CD8-positive, alpha-beta memory T cell (primary cell): ENCODE results near the gene PNP. TPM values are rescaled to one million over a fixed set of nuclear protein-coding genes. Genes with fewer than 3 reads are reported as not detected.
"Not testable (repeated sequence)": the region's sequence is repeated elsewhere in the genome, so short reads cannot be mapped to it uniquely, and the experiment has no call there.

ENCODE experiments used
- CTCF ChIA-PET: fragments of 350-600 bp; sonication (Branson Sonifier 250); formaldehyde crosslinking; loops from one replicate; lab custom pipeline; 2021; ENCODE audit warnings: antibody characterized with exemption; lab: Charles Lee
- POLR2A ChIA-PET: fragments of 350-600 bp; sonication (Branson Sonifier 250); formaldehyde crosslinking; loops from one replicate; lab custom pipeline; 2021; ENCODE audit warnings: antibody characterized with exemption; lab: Charles Lee
- DNase-seq, 5 donors: peaks; one replicate each; pipeline versions ENCODE4 v3.0.0 to v3.0.0-alpha.2; 2020 to 2022; ENCODE audit warnings: mixed read lengths in 1 of 5
- H3K27ac ChIP-seq: one replicate; pipeline ENCODE4 v1.7.0; 2013; ENCODE audit warnings: low read depth, mild to moderate bottlenecking, low read length, moderate library complexity
- H3K27me3 ChIP-seq: 2 replicates; pipeline ENCODE4 v1.7.0; 2013; ENCODE audit warnings: low read length, mild to moderate bottlenecking; ENCODE audit not compliant: insufficient read depth, poor library complexity, severe bottlenecking
- H3K36me3 ChIP-seq: 2 replicates; pipeline ENCODE4 v1.7.0; 2013; ENCODE audit warnings: mild to moderate bottlenecking, low read length, moderate library complexity; ENCODE audit not compliant: insufficient read depth
- H3K4me1 ChIP-seq: 2 replicates; pipeline ENCODE4 v1.7.0; 2013; ENCODE audit warnings: mild to moderate bottlenecking, low read length, moderate library complexity; ENCODE audit not compliant: insufficient read depth
- H3K4me3 ChIP-seq: 2 replicates; pipeline ENCODE4 v1.7.0; 2013; ENCODE audit warnings: mild to moderate bottlenecking, low read length
- H3K9me3 ChIP-seq: 2 replicates; pipeline ENCODE4 v1.7.0; 2013; ENCODE audit warnings: mild to moderate bottlenecking, low read length
- H3K27ac Mint-ChIP-seq, 8 donors: one replicate each; pipeline ENCODE4 v1.8.0; 2020 to 2021; ENCODE audit warnings: mixed read lengths in 8 of 8, mild to moderate bottlenecking in 6 of 8, inconsistent platforms in 3 of 8, moderate library complexity in 3 of 8
- H3K27me3 Mint-ChIP-seq, 2 donors: one replicate each; pipeline ENCODE4 v1.8.0; 2020 to 2021; ENCODE audit warnings: mixed read lengths in 2 of 2, mild to moderate bottlenecking in 1 of 2, moderate library complexity in 1 of 2
- H3K36me3 Mint-ChIP-seq, 3 donors: one replicate each; pipeline ENCODE4 v1.8.0; 2020 to 2021; ENCODE audit warnings: mixed read lengths in 3 of 3, inconsistent platforms in 1 of 3, mild to moderate bottlenecking in 1 of 3
- H3K4me1 Mint-ChIP-seq, 3 donors: one replicate each; pipeline ENCODE4 v1.8.0; 2020 to 2021; ENCODE audit warnings: mixed read lengths in 3 of 3, inconsistent platforms in 1 of 3, mild to moderate bottlenecking in 1 of 3
- H3K4me3 Mint-ChIP-seq, 7 donors: one replicate each; pipeline ENCODE4 v1.8.0; 2020 to 2021; ENCODE audit warnings: mixed read lengths in 7 of 7, mild to moderate bottlenecking in 6 of 7, moderate library complexity in 4 of 7, inconsistent platforms in 2 of 7
- H3K9me3 Mint-ChIP-seq, 5 donors: one replicate each; pipeline ENCODE4 v1.8.0; 2020 to 2022; ENCODE audit warnings: mixed read lengths in 5 of 5, mild to moderate bottlenecking in 3 of 5, moderate library complexity in 2 of 5, inconsistent platforms in 1 of 5
- polyA plus RNA-seq: library from polyadenylated mRNA; unstranded; fragments of 300-500 nt; fragmentation: Illumina TruSeq; gene quantifications from one replicate; pipeline ENCODE4 v1.2.3, GENCODE V29; 2021
- total RNA-seq, 2 experiments: library from RNA; stranded (reverse); gene quantifications; one replicate each; pipeline ENCODE4 v1.2.3, GENCODE V29; 2021

Gene PNP
- total and polyA plus RNA-seq, 3 experiments from 2014 or later: 84.0 to 188 (median 181) TPM

DNA sequence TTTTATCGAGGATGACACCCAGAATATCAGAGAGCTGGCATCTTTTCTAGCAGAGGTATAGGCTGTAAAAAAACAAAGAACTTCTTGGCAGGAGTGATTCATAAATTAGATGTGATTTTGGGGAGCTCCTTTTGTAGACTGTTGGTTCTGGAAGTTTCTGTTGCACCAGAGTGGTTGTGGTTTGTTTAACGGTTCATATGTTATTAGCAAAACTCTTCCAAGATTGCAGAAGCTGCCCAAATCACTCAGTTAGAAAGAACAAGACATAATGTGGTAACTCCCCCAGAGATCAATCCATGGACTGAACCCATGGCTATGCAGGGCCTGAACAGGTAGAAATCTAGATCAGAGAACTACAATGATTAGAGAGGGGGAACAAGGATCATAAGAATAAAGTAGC is 29.4 kb downstream of the PNP start:
- ChIA-PET POLR2A (no interaction called here), CTCF (no interaction called here)
- no peaks in the 10 kb centered on the region for H3K9me3 Mint-ChIP-seq
- Histone ChIP-seq H3K36me3 (no peaks in the 10 kb centered on the region), H3K9me3 (no peaks in the 10 kb centered on the region), H3K27ac (no peak overlapping the region), H3K4me1 (peaks cover 2% of the 10 kb centered on the region), H3K4me3 (no peak overlapping the region), H3K27me3 (no peaks in the 10 kb centered on the region)
- no peak for DNase-seq
- peaks cover 3 to 12% (median 11%) of the 10 kb centered on the region in 3 donors for H3K4me1 Mint-ChIP-seq
- no peaks in the 10 kb centered on the region for H3K36me3 Mint-ChIP-seq
- H3K27ac Mint-ChIP-seq: no peak overlapping the region
- H3K27me3 Mint-ChIP-seq: peaks cover 1 to 3% of the 10 kb centered on the region in 2 donors
- H3K4me3 Mint-ChIP-seq: no peak overlapping the region

DNA sequence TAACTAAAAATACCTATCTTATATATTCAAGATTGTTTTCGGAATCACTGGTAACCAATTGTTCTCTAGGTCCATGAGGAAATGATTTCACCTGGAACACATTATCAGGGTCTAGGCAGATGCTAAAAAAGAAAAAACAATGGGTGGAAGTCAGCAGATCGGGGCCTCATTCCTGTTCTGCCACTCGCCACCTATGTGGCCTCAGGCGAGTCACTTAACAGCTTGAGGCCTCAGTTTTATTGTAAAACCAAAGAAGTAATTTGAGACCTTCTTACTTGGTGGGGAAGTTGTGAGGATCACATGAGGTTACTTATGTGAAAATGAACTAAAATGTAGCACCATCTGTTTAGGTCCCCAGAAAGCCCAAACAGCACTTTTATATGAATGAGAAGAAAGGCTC is 29.9 kb downstream of the PNP start:
- CTCF ChIA-PET: no interaction called here

DNA sequence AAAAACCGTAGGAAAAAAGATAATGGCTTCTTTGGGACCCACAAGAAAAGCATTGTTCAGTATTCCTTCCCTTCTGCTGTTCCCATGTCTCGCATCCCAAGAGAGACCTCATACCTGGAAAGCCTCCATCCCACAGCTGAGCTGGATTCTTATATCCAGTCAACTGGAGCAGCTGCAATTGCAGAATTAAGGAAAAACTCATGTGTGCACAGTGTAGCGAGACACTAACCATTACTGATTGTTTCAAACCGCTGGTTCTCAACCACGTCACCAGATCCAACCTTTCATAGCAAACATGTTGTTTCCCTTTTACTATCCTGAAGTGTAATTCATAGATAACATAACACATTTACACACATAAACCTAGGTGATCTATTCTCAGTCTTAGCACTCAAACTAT is 30.7 kb downstream of the PNP start:
- H3K27ac ChIP-seq: no peak overlapping the region
- no peak for DNase-seq
- H3K36me3 ChIP-seq: no peaks in the 10 kb centered on the region
- no peaks in the 10 kb centered on the region for H3K4me1 ChIP-seq
- Mint-ChIP-seq H3K4me1 (peaks cover 0 to 10% (median 7%) of the 10 kb centered on the region in 3 donors), H3K4me3 (no peak overlapping the region), H3K27me3 (peaks cover 1 to 4% of the 10 kb centered on the region in 2 donors), H3K27ac (no peak overlapping the region), H3K36me3 (no peaks in the 10 kb centered on the region), H3K9me3 (no peaks in the 10 kb centered on the region)
- ChIA-PET POLR2A (no interaction called here), CTCF (no interaction called here)
- H3K27me3 ChIP-seq: no peaks in the 10 kb centered on the region
- no peaks in the 10 kb centered on the region for H3K9me3 ChIP-seq
- no peak overlapping the region for H3K4me3 ChIP-seq

More for the DNA sequence above, 29.9 kb downstream of the PNP start:
- no peaks in the 10 kb centered on the region for H3K36me3 ChIP-seq
- peaks cover 1 to 4% of the 10 kb centered on the region in 2 donors for H3K27me3 Mint-ChIP-seq
- POLR2A ChIA-PET: no interaction called here
- H3K4me1 ChIP-seq: no peaks in the 10 kb centered on the region
- H3K4me1 Mint-ChIP-seq: peaks cover 0 to 10% (median 9%) of the 10 kb centered on the region in 3 donors
- H3K9me3 ChIP-seq: no peaks in the 10 kb centered on the region
- H3K4me3 Mint-ChIP-seq: no peak overlapping the region
- no peak overlapping the region for H3K27ac ChIP-seq
- H3K36me3 Mint-ChIP-seq: no peaks in the 10 kb centered on the region
- no peak for DNase-seq
- no peak overlapping the region for H3K4me3 ChIP-seq
- no peaks in the 10 kb centered on the region for H3K9me3 Mint-ChIP-seq
- no peaks in the 10 kb centered on the region for H3K27me3 ChIP-seq
- H3K27ac Mint-ChIP-seq: no peak overlapping the region

DNA sequence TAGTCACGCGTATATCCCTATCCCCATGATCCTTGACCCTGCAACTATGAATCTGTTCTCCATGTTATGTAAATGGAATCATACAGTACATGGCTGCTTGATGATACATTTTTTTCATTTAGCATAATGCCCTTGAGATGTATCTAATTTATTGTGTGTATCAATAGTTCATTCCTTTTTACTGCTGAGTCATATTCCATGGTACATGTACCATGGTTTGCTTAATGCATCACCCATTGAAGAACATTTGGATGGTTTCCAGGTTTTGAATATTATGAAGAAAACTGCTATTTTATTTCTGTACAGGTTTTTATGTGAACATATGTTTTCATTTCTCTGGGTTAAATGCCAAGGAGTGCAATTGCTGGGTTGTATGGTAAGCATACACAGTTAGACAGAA is 32.1 kb downstream of the PNP start:
- Histone ChIP-seq H3K4me3 (no peak overlapping the region), H3K27me3 (no peaks in the 10 kb centered on the region), H3K9me3 (no peaks in the 10 kb centered on the region), H3K4me1 (no peaks in the 10 kb centered on the region), H3K36me3 (no peaks in the 10 kb centered on the region), H3K27ac (no peak overlapping the region)
- ChIA-PET POLR2A (no interaction called here), CTCF (no interaction called here)
- Mint-ChIP-seq H3K27ac (no peak overlapping the region), H3K27me3 (peaks cover 1 to 4% of the 10 kb centered on the region in 2 donors), H3K4me3 (no peak overlapping the region), H3K9me3 (no peaks in the 10 kb centered on the region), H3K36me3 (no peaks in the 10 kb centered on the region), H3K4me1 (no peaks in the 10 kb centered on the region)
- DNase-seq: no peak

DNA sequence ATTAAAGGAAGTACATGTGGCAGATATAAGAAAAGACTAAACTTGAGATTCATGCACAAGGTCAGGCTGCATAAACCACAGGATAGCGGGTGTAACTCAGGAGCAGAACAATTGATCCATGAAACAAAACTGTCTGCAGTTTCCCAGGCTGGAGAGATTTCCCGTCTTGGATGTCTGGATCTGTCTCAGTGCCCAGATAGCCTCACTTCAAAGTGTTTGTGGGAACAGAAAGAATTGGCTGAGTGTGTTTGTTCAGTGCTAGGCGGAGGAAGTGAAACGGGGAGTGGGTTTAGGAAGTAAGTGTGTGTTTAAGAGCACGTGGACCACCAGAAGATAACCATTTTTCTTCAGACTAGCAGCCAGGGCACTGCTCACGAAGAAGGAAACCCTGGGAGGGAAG is 34.7 kb downstream of the PNP start:
- no peaks in the 10 kb centered on the region for H3K27me3 ChIP-seq
- Mint-ChIP-seq H3K27ac (no peak overlapping the region), H3K36me3 (no peaks in the 10 kb centered on the region), H3K27me3 (peaks cover 0 to 4% of the 10 kb centered on the region in 2 donors), H3K9me3 (no peaks in the 10 kb centered on the region), H3K4me1 (no peaks in the 10 kb centered on the region), H3K4me3 (no peak overlapping the region)
- DNase-seq: no peak
- no peak overlapping the region for H3K4me3 ChIP-seq
- no peak overlapping the region for H3K27ac ChIP-seq
- H3K36me3 ChIP-seq: no peaks in the 10 kb centered on the region
- H3K9me3 ChIP-seq: no peaks in the 10 kb centered on the region
- CTCF ChIA-PET: no interaction called here
- no peaks in the 10 kb centered on the region for H3K4me1 ChIP-seq
- POLR2A ChIA-PET: no interaction called here

DNA sequence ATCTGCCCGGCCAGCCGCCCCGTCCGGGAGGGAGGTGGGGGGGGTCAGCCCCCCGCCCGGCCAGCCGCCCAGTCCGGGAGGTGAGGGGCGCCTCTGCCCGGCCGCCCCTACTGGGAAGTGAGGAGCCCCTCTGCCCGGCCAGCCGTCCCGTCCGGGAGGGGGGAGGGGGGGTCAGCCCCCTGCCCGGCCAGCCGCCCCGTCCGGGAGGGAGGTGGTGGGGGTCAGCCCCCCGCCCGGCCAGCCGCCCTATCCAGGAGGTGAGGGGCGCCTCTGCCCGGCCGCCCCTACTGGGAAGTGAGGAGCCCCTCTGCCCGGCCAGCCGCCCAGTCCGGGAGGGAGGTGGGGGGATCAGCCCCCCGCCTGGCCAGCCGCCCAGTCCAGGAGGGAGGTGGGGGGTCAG is 37.1 kb downstream of the PNP start:
- H3K36me3 Mint-ChIP-seq, H3K4me1 Mint-ChIP-seq, H3K4me1 ChIP-seq, H3K27ac ChIP-seq, CTCF ChIA-PET, H3K4me3 Mint-ChIP-seq, DNase-seq, H3K27me3 Mint-ChIP-seq, H3K4me3 ChIP-seq, POLR2A ChIA-PET, H3K9me3 ChIP-seq, H3K27me3 ChIP-seq, H3K27ac Mint-ChIP-seq, H3K9me3 Mint-ChIP-seq, H3K36me3 ChIP-seq: not testable (repeated sequence)

DNA sequence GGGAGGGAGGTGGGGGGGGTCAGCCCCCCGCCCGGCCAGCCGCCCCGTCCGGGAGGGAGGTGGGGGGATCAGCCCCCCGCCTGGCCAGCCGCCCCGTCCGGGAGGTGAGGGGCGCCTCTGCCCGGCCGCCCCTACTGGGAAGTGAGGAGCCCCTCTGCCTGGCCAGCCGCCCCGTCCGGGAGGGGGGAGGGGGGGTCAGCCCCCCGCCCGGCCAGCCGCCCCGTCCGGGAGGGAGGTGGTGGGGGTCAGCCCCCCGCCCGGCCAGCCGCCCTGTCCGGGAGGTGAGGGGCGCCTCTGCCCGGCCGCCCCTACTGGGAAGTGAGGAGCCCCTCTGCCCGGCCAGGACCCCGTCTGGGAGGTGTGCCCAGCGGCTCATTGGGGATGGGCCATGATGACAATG is 37.5 kb downstream of the PNP start:
- H3K4me1 Mint-ChIP-seq, CTCF ChIA-PET, H3K4me3 ChIP-seq, DNase-seq, H3K9me3 ChIP-seq, POLR2A ChIA-PET, H3K36me3 Mint-ChIP-seq, H3K27ac Mint-ChIP-seq, H3K27ac ChIP-seq, H3K4me1 ChIP-seq, H3K9me3 Mint-ChIP-seq, H3K27me3 ChIP-seq, H3K27me3 Mint-ChIP-seq, H3K4me3 Mint-ChIP-seq, H3K36me3 ChIP-seq: not testable (repeated sequence)

DNA sequence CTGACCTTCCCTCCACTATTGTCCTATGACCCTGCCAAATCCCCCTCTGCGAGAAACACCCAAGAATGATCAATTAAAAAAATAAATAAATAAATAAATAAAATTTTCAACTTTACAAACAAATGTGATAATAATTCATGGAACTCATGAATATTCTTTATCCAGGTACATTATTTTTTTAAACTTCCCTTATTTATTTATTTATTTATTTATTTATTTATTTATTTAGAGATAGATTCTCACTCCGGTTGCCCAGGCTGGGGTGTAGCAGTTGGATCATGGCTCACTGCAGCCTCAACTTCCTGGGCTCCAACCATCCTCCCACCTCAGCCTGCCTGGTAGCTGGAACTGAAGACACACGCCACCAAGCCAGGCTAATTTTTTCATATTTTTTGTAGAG is 38.3 kb downstream of the PNP start:
- H3K27ac ChIP-seq, DNase-seq, H3K36me3 Mint-ChIP-seq, H3K4me1 Mint-ChIP-seq, CTCF ChIA-PET, H3K4me1 ChIP-seq, H3K9me3 Mint-ChIP-seq, H3K4me3 ChIP-seq, H3K27me3 ChIP-seq, POLR2A ChIA-PET, H3K9me3 ChIP-seq, H3K4me3 Mint-ChIP-seq, H3K36me3 ChIP-seq, H3K27me3 Mint-ChIP-seq: not testable (repeated sequence)
- peak overlapping the region in 1 of 8 donors; percentile 33 for H3K27ac Mint-ChIP-seq

DNA sequence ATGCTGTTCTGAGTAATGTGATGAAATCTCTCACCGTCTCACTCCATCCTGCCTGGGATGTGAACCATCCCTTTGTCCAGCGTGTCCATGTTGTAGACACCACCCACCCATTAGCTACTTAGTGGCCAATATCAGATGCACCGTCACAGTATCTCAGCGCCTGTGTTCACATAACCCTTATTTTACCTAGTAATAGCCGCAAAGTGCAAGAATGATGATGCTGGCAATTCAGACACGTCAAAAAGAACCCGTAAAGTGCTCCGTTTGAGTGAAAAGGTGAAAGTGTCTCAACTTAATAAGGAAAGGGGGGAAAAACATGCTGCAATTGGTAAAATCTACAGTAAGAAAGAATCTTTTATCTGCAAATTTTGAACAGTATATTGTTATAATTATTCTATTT is 39.2 kb downstream of the PNP start:
- Histone ChIP-seq H3K36me3 (no peaks in the 10 kb centered on the region), H3K27me3 (no peaks in the 10 kb centered on the region), H3K27ac (no peak overlapping the region), H3K4me3 (no peak overlapping the region), H3K4me1 (no peaks in the 10 kb centered on the region), H3K9me3 (no peaks in the 10 kb centered on the region)
- DNase-seq: no peak
- Mint-ChIP-seq H3K27me3 (peaks cover 1 to 4% of the 10 kb centered on the region in 2 donors), H3K36me3 (no peaks in the 10 kb centered on the region), H3K9me3 (no peaks in the 10 kb centered on the region), H3K27ac (no peak overlapping the region), H3K4me1 (no peaks in the 10 kb centered on the region), H3K4me3 (no peak overlapping the region)
- ChIA-PET CTCF (no interaction called here), POLR2A (no interaction called here)
